GDM1 (cell line): Measurements from ENCODE around the gene ITFG2.

ENCODE experiments used
- DNase-seq: peaks from one replicate; lab custom pipeline; 2025; lab: John Stamatoyannopoulos, UW

ITFG2 gene

DNA sequence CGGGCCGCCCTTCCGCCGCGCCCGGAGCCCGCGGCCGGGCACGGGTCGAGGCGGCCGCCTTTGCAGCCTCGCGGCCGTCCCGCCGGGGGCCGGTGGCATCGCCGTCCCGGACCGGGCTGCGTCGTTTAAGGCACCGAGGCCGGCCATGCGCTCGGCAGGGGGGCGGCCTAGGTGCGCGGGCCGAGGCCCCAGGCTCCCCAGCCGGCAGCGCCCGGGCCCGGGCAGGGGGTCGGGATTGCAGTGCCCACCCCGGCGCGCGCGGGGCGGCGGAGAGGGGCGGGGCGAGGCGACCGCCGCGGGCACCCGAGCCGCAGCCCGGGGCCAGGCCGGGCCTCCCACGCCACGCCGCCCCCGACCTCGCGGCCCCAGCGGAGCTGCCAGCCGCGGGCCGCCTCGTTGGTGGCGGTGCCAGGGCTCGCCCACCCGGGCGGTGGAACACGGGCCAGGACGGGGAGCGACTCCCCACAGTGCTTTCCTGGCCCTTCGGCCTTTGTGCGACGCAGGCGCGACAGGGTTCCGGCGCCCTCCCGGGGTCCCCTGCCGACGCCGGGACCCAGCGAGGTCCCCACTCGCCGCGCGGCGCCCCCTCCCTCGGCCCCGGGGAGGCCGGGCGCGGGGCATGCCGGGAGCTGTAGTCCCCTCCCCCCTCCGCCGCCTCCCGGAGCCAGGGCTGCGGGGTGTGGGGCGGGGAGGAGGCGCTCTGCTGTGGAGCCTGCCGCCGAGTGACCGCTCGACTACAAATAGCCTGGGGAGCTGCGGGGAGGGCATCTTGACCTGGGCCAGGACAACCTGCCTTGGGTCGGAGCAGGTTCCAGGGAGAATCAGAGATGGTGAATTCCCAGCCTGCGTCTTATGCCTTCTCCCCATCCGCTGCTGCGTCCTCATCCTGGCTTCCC, 16.9 kb upstream of the ITFG2 start:
- DNase-seq: peak; percentile 17

DNA sequence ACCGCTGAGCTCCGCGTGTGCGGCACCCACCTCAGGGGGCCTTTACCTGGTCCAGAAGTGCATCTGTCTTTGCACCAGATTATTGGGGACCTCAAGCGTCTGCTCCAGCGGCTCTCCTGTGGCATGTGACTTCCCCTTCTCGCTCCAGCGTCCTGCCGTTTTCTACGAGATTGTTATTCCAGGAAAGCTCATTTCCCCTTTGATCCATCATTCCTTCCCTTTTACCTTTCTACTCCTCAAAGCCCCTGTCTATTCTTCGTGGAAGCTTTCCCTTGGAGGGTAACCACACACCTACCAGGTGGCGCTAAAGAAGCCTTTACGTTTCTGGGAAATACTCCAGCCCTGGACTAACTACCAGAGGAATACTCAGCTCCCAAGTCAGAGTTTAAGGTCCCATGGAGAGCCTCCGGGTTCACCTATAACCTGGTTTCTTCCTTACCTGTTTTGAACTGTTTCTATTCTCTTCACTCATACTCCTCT, 16.2 kb upstream of the ITFG2 start:
- no peak for DNase-seq

DNA sequence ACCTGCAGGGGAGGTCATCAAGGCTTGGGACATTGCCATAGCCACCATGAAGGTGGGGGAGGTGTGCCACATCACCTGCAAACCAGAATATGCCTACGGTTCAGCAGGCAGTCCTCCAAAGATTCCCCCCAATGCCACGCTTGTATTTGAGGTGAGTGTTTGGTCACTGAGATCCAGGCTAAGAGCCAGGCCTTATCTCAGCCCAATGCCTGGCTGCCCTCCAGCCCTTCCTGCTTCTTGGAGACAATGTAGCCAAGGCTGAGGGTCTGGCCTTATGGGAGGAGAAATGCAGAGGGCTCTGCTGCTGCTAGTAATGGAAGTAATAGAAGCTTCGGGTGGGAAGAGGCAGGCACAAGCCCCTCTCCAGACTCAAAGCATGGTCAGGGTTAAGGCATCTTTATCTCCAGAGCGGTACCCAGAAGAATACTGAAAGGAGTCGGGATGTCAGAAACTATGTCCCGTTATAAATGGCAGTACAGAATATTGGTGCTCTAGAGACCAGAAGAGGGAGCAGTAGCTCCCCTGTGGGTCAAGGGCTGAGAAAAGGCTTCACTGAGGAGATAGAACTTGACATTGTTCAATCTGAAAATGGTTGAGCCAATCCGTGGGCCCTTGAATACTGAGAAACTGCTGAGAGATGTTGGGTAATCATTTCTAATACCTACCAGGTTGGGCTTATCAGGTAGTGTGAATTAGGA, 14.6 kb upstream of the ITFG2 start:
- no peak for DNase-seq

DNA sequence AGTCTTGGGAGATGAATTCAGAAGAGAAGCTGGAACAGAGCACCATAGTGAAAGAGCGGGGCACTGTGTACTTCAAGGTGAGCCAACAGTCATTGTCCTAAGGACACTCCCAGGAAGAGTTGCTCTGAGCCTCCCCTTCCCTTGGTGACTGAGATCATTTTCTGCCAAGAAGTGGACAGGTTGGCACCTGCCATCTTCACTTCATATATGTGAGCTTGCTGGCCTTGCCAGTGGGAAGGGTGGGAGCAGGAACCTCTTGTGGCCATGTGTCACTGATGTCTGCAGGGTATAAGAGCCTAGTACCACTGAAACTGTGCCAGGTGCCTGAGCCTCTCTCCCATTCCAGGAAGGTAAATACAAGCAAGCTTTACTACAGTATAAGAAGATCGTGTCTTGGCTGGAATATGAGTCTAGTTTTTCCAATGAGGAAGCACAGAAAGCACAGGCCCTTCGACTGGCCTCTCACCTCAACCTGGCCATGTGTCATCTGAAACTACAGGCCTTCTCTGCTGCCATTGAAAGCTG, 12.4 kb upstream of the ITFG2 start:
- no peak for DNase-seq

DNA sequence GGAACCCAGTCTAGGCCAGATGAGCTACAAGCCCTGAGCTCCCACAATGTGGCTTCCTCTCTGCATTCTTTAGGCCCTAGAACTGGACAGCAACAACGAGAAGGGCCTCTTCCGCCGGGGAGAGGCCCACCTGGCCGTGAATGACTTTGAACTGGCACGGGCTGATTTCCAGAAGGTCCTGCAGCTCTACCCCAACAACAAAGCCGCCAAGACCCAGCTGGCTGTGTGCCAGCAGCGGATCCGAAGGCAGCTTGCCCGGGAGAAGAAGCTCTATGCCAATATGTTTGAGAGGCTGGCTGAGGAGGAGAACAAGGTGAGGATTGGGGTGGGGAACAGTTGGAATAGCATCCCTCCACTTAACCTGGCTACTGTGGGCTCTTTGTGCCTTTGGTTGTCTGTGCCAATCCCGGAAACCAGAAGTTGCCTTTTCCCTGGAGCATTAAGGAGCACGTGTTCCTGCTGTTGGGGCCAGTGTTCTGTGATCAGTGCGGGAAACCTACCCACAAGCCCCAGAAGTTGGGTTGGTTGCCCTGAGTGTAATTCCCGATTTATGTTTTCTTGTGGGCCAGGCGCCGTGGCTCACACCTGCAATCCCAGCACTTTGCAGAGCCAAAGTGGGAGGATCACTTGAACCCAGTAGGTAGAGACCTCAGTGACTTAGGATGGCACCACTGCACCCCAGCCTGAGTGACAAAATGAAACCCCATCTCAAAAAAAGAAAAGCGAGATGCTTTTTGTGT, 11.3 kb upstream of the ITFG2 start:
- DNase-seq: no peak

DNA sequence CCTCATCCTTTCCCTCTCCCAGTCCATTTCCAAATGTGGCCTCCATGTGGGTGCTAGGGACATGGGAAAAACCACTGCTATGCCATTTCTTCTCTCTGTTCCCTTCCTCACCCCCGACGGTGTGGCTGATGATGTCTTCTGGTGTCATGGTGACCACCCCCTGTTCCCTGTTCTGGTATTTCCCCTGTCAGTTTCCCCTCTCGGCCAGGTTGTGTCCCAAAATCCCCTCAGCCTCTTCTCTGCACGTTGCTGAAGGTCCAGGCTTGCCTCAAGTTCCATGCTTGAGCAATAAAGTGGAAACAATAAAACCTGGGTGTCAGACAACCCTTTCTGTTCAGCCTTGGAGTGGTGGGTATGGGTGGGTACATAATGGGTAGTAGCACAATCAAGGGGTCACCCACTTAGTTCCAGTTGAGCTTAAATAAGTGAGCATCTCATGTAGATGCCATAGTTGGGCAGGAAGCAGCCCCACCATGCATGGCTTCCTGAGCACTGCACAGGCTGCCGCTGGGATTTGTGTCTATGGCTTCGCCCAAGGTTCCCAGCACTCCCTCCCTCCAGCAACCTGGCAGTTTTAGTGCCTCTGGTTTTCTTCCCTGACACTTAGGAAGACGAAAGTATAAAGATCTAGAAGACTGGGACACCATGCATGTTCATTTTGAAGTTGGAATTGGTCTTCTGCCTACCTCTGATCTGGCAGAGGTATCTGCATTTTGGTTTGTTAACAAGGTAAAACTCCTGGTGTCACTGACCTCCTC, 8.7 kb upstream of the ITFG2 start:
- DNase-seq: no peak

DNA sequence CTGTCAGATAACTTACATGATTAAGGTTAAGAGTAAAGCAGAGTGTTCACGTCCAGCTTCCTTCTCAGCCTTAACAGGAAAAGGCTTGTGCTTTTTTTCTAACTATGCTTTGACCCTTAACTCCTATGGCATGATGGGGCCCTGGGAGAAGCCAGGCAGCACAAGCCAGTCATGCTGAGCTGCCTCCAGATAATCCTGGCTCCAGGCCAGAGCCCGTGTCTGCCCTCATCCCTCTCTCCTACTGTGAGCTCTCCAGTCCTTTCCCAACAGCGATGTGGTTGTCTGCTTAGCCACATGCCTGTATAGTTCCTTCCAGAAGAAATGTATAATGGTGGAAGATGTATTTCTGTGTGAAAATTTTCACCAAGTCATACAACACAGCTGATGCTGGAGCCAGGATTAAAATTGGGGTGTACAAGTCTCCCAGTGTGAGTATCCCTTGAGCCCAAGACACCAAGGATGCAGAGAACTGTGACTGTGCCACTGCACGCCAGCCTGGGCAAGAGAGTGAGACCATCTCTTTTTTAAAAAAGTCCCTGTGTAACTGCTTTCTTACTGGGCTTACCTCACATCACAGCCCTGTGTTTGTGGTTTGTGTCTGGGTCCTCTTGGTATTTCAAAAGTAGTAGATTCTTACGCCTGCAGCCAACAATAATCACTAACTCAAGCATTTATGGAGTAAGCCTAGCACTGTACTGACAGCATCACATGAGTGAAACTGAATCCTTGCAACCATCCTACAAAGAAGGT, 7.9 kb upstream of the ITFG2 start:
- no peak for DNase-seq

DNA sequence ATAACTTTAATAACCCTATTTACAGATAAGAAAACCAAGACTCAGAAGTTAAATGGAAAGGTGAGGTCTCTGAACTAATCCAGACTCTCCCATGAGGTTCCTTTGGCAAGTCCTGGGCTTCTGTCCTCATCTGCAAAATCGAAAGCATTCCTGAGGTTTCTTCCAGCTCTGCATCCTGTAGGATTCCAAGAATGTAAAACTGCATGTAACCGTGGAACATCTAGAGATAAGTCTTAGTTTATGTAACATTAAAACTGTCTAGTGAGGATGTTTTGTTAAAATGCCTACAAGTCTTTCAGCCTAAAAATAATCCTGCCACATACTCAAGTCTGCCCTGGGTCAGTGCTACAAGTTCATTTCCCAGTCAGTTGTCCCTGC, 7.3 kb upstream of the ITFG2 start:
- DNase-seq: no peak

DNA sequence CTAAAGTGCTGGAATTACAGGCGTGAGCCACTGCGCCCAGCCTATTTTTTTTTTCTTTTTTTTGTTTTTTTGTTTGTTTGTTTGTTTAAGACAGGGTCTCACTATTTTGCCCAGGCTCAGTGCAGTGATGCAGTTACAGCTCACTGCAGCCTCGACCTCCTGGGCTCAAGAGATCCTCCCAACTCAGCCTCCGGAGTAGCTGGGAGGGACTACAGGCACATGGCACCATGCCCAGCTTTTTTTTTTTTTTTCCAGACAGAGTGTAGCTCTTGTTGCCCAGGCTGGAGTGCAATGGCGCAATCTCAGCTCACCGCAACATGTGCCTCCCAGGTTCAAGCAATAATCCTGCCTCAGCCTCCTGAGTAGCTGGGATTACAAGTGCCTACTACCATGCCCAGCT, 5.8 kb upstream of the ITFG2 start:
- no peak for DNase-seq

DNA sequence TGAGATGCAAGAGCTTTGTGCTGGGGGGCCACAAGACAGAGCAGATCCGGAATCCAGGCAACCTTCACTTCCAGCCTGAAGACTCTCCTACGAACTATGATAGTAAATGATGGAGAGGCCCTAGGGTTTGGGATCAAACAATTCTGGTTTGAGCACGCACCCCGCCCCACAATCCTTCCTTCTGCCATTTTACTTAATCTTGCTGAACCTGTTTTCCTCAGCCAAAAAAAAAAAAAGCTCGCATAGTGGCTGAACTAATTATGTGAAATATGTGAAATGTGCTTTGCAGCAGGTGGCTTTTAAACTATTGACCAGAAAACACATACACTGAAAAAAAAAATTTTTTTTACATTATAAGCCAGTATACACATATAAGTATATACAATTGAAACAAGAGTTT, 667 bp upstream of the ITFG2 start:
- no peak for DNase-seq

DNA sequence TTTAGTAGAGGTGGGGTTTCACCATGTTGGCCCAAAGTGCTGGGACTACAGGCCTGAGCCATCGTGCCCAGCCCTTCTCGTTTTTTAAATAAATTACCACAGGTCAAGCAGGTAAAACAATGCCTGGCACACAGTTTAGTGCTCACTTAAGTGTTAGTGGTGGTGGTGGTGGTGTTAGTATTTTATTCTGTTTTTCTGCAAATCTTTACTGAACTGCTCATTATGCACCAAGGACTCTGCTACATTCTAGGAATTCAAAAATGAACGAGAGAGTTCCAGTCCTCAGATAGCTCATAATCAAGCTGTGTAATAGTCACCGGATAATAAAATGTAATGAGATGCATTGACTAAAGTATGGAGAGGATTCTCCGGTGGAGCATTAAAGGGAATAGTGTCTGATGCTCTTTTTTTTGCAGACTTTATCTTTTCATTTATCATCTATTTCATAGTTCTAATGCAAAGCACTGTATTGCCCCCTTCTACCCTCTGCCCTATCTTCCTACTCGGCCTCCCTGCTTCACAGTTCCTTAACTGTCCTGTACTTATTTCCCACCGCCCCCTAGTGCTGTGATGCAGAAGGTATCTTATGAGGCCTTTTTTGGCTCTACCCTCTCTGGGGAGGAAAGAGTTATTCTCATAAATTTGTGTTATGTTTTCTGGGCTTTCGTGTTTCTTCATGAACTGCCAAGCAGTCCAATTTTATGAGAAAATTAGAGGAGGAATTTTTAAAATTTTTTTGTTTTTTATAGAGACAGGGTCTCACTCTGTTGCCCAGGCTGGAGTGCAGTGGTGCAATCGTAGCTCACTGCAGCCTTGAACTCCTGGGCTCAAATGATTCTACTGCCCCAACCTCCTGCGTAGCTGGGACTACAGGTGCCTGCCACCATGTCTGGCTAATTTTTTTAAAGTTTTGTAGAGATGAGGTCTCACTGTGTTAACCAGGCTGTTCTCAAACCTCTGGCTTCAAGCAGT, 1.0 kb downstream of the ITFG2 start:
- DNase-seq: peak; percentile 33

DNA sequence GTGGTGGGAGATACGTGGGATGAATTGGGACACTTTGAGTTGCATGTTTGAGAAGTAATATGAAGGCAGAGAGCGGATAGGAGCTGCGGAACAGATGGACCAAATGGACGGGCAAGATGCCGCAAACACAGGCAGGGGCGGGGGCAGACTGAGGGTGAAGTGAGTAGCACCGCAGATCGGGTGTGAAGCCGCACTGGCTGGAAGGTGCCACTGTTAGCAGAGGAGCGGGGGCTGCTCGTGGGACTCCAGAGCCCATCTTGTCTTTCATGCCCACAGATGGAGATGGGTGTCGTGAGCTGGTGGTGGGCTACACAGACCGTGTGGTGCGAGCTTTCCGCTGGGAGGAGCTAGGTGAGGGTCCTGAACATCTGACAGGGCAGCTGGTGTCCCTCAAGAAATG, 7.3 kb downstream of the ITFG2 start:
- no peak for DNase-seq

DNA sequence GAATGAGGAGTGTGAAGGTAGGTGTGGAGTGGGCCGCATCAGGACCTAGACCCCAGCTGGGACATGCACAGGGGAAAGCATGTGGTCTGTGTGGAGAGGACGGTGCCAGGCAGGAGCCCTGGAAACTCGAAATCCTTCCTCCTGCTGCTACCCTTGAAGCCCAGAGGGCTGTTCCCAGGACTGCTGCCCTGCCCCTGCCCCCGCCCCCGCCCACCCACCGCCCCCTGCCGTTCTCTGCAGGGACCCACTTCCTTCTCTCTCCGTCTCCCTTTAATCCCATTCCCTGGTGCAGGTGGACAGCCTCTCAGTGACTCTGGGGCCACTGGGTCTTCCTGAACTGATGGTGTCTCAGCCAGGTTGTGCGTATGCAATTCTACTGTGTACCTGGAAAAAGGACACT, 8.0 kb downstream of the ITFG2 start:
- DNase-seq: no peak

DNA sequence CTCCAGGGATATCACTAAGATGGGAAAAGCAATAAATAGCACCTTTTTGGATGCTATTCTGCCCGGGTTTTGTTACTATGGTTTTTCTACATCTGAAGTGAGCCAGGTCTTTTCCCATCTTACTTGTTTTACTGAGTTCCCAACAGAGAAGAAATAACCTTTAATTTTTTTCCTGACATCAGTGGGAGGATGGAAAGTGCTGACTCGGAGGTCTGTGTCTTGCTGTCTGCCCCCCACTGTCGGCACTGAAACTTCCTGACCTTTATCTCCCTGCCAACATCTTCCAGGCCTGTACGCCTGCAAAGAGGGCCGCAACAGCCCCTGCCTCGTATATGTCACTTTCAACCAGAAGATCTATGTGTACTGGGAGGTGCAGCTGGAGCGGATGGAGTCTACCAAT, 11.0 kb downstream of the ITFG2 start:
- no peak for DNase-seq

DNA sequence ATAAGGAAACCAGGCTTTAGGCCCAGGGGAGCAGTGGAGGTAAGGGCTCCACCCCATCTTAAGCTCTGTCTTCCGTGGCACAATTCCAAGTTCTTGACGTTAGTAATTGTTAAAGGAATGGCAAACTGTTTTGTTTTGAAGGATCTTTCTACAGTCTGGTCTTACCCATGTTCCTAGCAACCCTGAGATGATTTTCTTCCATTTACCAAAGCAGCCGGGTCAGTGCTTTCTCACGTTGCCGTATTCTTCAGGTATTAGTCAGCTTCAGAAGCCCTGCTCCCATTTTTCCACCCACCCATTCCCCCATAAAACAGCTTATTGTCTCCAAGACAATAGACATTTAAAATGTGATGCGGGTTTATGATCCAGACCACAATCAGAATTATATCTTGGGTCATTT, 12.1 kb downstream of the ITFG2 start:
- DNase-seq: no peak

DNA sequence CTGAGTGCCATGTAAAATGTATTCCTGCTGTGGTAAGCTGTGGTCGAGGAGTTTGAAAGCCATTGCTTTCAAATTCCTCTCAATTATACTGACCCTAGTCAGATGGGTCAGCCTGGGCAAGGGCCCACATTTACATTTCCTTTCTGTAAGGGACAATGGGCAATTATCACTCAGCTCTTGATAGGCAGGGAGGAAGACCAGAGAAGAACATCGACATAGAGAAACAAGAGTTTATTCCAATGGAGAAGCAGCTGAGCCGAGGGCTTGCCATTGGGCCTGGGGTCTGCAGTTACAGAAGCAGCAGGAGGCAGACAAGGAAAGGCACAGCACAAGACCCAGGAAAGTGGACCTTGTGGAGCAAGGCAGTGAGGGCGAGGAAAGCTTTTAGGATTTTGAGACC, 12.7 kb downstream of the ITFG2 start:
- no peak for DNase-seq

DNA sequence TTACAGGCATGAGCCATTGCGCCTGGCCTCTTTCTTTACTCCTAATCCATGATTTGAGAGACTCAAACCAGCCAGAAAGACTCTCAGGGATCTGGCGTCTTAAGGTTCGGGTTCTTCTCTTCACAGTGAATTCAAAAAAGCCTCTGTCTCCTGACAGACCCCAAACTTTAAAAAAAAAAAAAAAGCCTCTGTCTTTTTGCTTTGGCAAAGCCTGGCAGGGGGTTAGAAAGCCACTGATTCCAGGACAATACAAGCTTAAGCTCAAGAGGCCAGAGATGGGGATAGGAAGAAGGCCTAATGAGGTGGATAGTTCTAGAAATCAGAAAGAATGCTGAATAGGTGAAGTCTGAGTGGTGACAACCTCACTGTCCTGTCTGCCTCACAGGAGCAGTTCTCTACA, 13.6 kb downstream of the ITFG2 start:
- no peak for DNase-seq

DNA sequence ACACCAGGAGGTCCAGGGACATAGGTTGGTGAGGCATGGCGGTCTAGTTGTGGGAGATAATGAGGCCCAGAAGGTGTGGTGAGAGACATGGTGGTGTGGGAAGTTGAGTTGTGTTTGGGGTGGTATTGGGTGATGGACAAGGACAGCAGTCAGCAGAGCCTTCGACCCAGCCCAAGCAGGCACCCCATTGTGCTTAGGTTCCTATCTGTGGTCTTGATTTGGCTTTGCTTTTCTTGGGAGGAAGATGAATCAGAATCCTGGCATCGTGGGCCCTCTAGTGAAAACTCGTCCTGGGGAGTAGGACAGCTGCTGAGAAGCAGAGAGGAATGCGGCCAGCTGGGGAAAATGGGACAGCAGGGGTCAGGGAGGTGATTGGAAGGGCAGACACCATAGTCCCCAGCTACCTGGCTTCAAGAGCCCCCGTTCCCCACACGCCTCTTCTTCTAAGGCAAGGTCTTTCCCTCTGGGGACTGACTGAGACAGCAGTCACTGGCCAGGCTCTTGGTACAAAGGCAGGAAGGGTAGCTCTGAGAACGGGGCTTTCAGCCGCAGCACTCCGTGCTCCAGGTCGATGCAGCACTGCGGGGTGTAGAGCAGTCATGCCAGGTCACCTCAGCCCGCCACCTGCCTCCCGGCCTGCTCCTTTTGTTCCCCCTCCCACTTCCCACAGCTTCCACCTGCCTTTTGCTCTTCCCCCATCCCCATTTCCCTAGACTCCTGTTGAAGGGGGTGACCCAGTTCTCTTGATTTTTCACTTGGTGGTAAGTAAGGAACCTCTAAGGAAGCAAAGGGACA, 14.4 kb downstream of the ITFG2 start:
- no peak for DNase-seq

DNA sequence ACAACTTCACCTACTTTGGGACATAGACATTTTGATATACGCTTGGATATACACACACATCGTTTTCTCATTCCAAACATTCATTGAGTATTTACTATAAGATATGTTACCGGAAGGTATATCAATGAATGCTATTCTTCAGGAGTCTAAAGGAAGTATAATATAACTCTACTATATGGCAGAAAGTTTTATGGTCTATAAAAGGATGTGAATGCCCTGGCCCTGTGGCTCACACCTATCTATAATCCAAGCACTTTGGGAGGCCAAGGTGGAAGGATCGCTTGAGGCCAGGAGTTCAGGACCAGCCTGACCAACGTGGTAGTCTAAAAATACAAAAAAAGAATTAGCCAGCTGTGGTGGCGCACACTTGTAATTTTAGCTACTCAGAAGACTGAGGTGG, 16.8 kb downstream of the ITFG2 start:
- no peak for DNase-seq
